ENCODE data around the gene CRBN. TPM values are rescaled to one million over a fixed set of nuclear protein-coding genes. Genes with fewer than 3 reads are reported as not detected.

CRBN gene
- total and polyA plus RNA-seq, 11 donors = 18.7 to 64.7 (median 51.7) TPM

DNA sequence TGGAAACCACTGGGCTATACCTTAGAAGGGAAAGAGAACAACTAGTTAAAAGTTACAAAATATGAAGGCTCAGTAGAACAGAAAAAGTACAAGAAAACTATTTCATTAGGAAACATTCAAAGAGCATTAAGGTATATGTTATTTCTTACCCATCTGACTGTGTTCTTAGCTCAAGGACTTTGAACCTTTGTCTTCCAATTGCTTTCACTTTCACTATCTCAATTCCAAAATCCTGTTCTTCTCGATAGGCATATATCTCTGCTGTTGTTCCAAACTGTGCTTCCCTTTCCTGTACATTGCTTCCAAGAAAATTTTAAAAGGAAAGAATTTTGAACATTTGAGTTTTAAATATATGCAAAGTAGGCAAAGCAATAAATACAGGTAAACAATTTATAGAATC lies 6.9 kb downstream of the CRBN start:
- ATAC-seq = peak in 2 of 4 donors; percentile 48 to 67
- H3K9me3 ChIP-seq = no peaks in the 10 kb centered on the region
- no peak for TF ChIP-seq CTCF (IDR thresholded peaks at IDR 0.05)
- no peak for TF ChIP-seq POLR2A (IDR thresholded peaks at IDR 0.05)
- intact Hi-C loops (cut with DNase I) = loop anchor here in 1 of 10 donors (5.0 to 10.0 kb wide), 2 partner anchors 45 to 62 kb away; partner anchors contain the start of gene TRNT1
- peaks cover 0 to 86% (median 79%) of the 10 kb centered on the region in 9 donors for H3K36me3 ChIP-seq
- H3K27me3 ChIP-seq = no peaks in the 10 kb centered on the region
- H3K27ac ChIP-seq = peak overlapping the region; percentile 34 to 96 (median 82)
- 33 to 47% (median 39%) methylated on average over 1 of the region's 1 CpG for WGBS, 4 donors
- DNase-seq = no peak
- peaks cover 0 to 61% (median 27%) of the 10 kb centered on the region in 12 donors for H3K4me1 ChIP-seq
- peak overlapping the region in 9 of 12 donors; percentile 20 to 47 (median 28) for H3K4me3 ChIP-seq

DNA sequence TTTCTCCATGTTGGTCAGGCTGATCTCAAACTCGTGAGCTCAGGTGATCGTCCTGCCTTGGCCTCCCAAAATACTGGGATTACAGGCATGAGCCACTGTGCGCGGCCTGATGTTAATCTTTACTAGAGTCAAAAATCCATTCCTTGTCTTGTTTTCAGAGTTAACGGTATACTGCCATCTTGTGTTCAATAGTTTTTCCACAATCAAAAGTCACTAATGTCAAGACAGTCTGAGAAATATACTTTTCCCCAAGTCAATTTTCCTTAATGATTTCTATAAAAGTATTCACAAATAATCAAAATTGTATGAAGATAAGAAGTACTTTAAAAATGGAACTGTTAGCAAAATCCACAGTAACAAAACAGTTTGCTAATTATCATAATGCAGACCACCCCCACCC lies 8.5 kb downstream of the CRBN start:
- WGBS, 4 donors = 52 to 64% (median 58%) methylated on average over 5 of the region's 5 CpGs
- Histone ChIP-seq H3K4me1 (peaks cover 0 to 50% (median 14%) of the 10 kb centered on the region in 12 donors), H3K27me3 (no peaks in the 10 kb centered on the region), H3K27ac (peak overlapping the region in 2 of 12 donors; percentile 85 to 96), H3K9me3 (no peaks in the 10 kb centered on the region), H3K36me3 (peaks cover 0 to 100% (median 95%) of the 10 kb centered on the region in 9 donors), H3K4me3 (no peak overlapping the region)
- ATAC-seq = peak in 1 of 4 donors; percentile 45
- no peak for DNase-seq
- TF ChIP-seq POLR2A (IDR thresholded peaks at IDR 0.05) = no peak
- TF ChIP-seq CTCF (IDR thresholded peaks at IDR 0.05) = peak in 11 of 12 donors; percentile 15 to 55 (median 39)
- intact Hi-C loops (cut with DNase I) = loop anchor here in 1 of 10 donors (5.0 to 10.0 kb wide), 2 partner anchors 44 to 64 kb away; partner anchors contain the start of gene TRNT1

- H3K9me3 ChIP-seq = peaks cover 0 to 6% (median 0%) of the 10 kb centered on the region in 12 donors
- H3K27me3 ChIP-seq = no peaks in the 10 kb centered on the region
- peaks cover 0 to 100% (median 95%) of the 10 kb centered on the region in 9 donors for H3K36me3 ChIP-seq
- H3K4me1 ChIP-seq = peaks cover 0 to 6% (median 0%) of the 10 kb centered on the region in 12 donors
- intact Hi-C loops (cut with DNase I) = no loop called here
- no peak overlapping the region for H3K4me3 ChIP-seq
- DNase-seq (no peak), ATAC-seq (no peak)
- WGBS, 4 donors = 92 to 97% (median 96%) methylated on average over 3 of the region's 3 CpGs
- TF ChIP-seq POLR2A (IDR thresholded peaks at IDR 0.05) = no peak
- no peak for TF ChIP-seq CTCF (IDR thresholded peaks at IDR 0.05)
- H3K27ac ChIP-seq = no peak overlapping the region
Observed at GRCh38 chr3:3165650-3166049, 13.8 kb downstream of the CRBN start.

GRCh38 chr3:3165241-3165640 lies 14.2 kb downstream of the CRBN start:
- H3K27me3 ChIP-seq = no peaks in the 10 kb centered on the region
- ATAC-seq (no peak), DNase-seq (no peak)
- H3K9me3 ChIP-seq = peaks cover 0 to 6% (median 0%) of the 10 kb centered on the region in 12 donors
- WGBS, 4 donors = 64 to 67% (median 65%) methylated on average over 3 of the region's 3 CpGs
- no peak overlapping the region for H3K4me3 ChIP-seq
- no peak overlapping the region for H3K27ac ChIP-seq
- intact Hi-C loops (cut with DNase I) = no loop called here
- no peak for TF ChIP-seq POLR2A (IDR thresholded peaks at IDR 0.05)
- TF ChIP-seq CTCF (IDR thresholded peaks at IDR 0.05) = no peak
- peaks cover 0 to 100% (median 91%) of the 10 kb centered on the region in 9 donors for H3K36me3 ChIP-seq
- peaks cover 0 to 6% (median 2%) of the 10 kb centered on the region in 12 donors for H3K4me1 ChIP-seq
